CD4-positive, alpha-beta T cell treated with Interleukin-2 at 100 ng/mL for 4 hours (primary cell): Measurements from ENCODE around the gene CREB5.
A peak's percentile ranks its signal among the peaks of the same experiment; 100 is the strongest.
"Not testable (repeated sequence)": the region's sequence is repeated elsewhere in the genome, so short reads cannot be mapped to it uniquely, and the experiment has no call there.

Source experiments
- DNase-seq: peaks from one replicate; pipeline ENCODE4 v3.0.0-alpha.2; 2020; ENCODE audit warnings: low spot score

CREB5 gene, protein sequence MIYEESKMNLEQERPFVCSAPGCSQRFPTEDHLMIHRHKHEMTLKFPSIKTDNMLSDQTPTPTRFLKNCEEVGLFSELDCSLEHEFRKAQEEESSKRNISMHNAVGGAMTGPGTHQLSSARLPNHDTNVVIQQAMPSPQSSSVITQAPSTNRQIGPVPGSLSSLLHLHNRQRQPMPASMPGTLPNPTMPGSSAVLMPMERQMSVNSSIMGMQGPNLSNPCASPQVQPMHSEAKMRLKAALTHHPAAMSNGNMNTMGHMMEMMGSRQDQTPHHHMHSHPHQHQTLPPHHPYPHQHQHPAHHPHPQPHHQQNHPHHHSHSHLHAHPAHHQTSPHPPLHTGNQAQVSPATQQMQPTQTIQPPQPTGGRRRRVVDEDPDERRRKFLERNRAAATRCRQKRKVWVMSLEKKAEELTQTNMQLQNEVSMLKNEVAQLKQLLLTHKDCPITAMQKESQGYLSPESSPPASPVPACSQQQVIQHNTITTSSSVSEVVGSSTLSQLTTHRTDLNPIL

GRCh38 chr7:28411876-28412662 lies at the start of gene CREB5:
CREB5 (plus strand) TSS chr7:28412518; CDS start chr7:28412915, 397 bp downstream.
- no peak for DNase-seq

- no peak for DNase-seq
Measured at GRCh38 chr7:28362812-28363211, 49.5 kb upstream of the CREB5 start.

DNA sequence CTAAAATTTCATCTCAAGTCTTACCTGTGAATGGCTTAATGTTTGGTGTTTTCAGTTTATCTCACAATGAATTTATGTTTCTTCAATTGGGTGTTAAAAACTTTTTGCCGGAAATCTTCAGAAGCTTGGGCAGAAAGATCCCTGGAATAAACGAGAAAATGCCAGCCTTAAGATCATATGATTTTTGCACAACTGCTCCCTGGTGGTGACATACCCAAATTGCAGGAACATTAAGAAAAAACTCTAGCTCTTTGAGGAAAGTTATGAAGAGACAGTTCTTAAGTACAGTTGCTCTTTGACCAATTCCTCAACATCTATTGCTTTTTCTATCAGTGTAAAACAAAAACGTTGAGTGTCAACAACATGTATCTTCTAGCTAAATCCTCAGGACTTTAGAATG lies 48.2 kb upstream of the CREB5 start:
- no peak for DNase-seq

- no peak for DNase-seq
Measured at GRCh38 chr7:28369523-28369922, 42.8 kb upstream of the CREB5 start.

- no peak for DNase-seq
Measured at GRCh38 chr7:28371846-28372245, 40.5 kb upstream of the CREB5 start.

DNA sequence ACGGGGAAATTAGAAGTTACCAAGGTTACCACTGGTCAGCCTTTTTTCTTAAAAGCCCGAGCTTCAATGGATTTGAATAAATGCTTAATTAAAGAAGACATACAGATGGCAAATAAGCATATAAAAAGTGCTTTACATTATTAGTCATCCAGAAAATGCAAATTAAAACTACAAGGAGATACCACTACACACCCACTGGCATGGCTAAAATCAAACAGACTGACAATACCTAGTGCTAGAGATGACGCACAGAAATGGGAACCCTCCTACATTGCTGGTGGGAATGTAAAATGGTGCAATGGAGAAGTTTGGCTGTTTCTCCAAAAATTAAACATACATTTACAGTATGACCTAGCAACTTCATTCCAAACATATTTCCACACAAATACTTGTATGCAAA lies 38.3 kb upstream of the CREB5 start:
- no peak for DNase-seq

GRCh38 chr7:28375729-28376128 lies 36.6 kb upstream of the CREB5 start:
- no peak for DNase-seq

GRCh38 chr7:28376634-28377033 lies 35.7 kb upstream of the CREB5 start:
- DNase-seq: no peak

GRCh38 chr7:28378574-28379149 lies 33.7 kb upstream of the CREB5 start:
- no peak for DNase-seq

DNA sequence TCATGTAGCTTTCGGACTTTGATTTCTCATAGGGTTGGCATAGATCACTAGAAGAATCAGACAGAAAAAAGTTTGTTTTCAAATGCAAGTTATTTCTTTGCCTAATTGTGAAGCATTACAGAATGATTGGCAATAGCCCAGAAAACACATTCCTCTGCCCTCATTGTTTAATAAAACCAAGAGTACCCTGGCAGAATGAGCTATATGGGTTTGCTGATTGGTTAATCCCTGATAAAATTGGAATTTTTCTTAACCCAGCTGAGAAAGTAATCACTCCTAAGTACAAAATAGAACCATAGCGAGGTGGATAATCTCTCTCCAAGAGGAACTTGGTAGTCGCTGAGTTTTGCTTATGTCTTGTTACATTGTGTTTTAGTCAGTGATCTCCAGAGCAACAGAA lies 30.9 kb upstream of the CREB5 start:
- DNase-seq: no peak

DNA sequence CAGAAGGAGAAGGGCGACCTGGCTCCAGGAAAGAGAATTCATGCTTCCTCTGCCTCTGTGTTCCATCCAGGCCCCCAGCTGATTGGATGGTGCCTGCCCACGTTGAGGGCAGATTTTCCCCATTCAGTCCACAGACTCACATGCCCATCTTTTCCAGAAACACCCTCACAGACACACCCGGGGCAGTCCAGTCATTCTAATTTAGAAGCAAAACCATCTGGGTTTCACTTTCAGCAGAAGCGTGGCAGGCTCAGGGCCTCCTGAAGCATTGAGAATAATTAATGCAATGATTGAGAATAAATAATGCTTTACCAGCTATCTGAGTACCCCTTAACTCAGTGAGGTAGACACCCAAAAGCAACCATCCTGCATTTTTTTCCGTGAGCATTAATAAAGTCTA lies 30.2 kb upstream of the CREB5 start:
- DNase-seq: no peak

GRCh38 chr7:28383975-28384374 lies 28.3 kb upstream of the CREB5 start:
- no peak for DNase-seq

DNA sequence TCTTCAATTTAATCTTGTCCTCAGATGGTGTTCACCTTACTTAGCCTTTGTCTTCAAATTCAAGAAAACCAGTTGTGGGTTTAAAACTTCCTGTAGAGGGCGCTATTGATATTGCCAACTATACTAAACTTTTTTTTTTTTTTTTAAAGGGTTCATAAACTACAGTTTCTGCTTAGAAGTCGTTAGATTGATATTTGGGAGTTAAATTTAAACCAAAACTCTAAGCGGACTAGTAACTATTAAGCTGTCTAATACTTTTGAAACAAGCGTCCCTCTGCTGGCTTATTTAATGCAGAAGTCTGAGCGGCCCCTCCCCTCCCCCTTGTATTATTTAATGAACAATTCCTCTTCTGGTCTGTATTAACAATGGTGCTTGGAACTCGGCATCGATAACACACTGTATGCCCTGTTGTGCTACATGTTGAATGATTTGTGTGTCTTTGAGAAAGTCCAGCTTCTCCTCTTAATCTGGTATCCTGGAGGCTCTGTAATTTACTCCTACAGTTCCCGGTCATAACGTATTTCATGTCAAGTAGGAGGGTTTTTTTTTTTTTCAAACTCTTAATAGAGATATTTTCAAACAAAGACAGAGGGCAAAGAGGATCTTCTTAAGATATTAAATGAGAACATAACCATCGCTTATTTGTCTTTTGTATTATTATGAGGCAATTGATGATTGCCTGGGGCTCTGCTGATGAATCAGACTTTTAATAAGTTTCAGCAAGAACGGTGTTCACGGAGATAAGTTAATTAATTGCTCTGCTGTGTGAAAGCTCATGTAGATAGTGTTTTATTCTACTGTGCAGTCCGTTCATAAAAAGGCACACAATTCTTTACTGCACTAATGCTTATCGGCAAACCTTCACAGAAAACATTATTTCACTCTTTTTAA lies 22.6 kb upstream of the CREB5 start:
- DNase-seq: peak; percentile 25

DNA sequence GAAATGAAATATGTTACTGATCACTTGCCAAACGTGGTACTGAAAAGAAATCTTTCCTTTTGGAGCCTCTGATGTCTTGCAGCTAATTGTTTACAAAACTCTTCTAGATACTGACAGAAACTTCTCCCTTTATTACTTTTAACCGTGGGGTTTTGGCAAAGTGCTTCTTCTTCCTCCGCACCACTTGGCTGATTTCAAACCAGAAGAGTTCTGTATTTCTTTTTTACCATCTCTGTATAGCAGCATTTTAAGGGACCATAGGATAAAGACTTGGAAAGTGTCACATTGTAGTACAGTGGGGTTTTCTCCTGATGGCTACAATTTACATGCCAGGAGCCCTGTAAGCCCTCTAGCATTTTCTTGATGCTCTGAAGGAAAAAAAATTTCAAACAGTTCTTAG lies 21.9 kb upstream of the CREB5 start:
- no peak for DNase-seq

DNA sequence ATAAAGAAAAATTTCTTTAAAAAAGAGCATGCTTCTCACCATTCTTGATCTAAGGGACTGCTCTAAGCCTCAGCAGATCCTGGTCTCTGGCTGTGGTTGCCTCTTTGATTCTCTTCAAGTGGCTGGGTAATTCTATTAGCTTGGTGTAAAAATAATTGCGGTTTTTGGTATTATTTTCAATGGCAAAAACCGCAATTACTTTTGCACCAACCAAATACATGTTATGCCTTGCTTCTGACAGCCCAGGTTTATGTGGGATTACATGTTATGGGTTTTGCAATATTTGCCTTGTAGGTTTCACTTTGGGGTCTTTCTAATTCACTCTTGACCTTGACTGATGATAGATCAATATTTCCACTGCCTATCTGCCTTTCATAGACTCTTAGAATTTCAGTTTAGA lies 20.0 kb upstream of the CREB5 start:
- no peak for DNase-seq

- DNase-seq: no peak
Measured at GRCh38 chr7:28395404-28395803, 16.9 kb upstream of the CREB5 start.

GRCh38 chr7:28395831-28396230 lies 16.5 kb upstream of the CREB5 start:
- no peak for DNase-seq

DNA sequence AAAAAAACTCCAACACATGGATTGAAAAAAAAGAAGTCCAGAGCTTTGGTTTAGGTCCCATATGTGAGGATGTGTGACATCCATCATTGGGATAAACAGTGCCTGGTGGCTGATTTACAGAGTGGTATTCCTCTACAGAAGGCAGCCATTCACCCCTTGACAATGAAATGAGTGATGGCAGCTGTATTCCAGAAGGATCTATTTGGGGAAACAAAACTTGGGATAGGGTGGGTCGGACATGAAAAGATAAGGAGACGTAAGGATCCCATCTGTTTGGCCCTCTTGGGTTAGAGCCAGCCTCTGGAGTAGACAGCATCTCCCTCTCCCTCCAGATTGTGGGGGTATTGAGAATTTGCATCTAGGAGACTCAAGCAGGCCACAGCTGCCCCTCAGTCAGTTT lies 15.2 kb upstream of the CREB5 start:
- no peak for DNase-seq

- no peak for DNase-seq
Measured at GRCh38 chr7:28400838-28401360, 11.4 kb upstream of the CREB5 start.

- not testable (repeated sequence) for DNase-seq
Measured at GRCh38 chr7:28401567-28401966, 10.8 kb upstream of the CREB5 start.

GRCh38 chr7:28405662-28406061 lies 6.7 kb upstream of the CREB5 start:
- no peak for DNase-seq

DNA sequence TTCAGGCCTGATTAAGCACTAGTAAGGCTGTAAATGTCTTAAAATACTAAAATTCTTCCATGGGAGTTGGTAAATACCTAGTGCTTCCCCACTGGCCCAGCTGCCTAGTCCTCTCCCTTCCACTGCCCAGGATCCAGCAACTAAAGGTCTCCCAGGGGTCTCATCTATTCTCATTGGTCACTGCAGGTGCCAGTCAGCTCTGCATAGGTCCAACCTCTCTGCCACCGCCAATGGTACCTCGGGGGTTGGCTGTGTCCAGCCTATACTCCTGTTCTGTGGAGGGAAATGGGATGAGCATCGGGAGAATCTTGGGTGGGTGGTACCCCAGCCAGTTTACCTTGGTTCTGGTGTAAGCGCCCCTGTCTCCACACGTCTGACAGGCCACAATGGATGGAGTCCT lies 6.1 kb upstream of the CREB5 start:
- no peak for DNase-seq
